ENCODE measurements around the gene TEN1. TPM values are rescaled to one million over a fixed set of nuclear protein-coding genes. Genes with fewer than 3 reads are reported as not detected.

The TEN1 gene, protein sequence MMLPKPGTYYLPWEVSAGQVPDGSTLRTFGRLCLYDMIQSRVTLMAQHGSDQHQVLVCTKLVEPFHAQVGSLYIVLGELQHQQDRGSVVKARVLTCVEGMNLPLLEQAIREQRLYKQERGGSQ
- total RNA-seq = 10 to 100 TPM; 24.6 to 40.6 (median 26.2) TPM

DNA sequence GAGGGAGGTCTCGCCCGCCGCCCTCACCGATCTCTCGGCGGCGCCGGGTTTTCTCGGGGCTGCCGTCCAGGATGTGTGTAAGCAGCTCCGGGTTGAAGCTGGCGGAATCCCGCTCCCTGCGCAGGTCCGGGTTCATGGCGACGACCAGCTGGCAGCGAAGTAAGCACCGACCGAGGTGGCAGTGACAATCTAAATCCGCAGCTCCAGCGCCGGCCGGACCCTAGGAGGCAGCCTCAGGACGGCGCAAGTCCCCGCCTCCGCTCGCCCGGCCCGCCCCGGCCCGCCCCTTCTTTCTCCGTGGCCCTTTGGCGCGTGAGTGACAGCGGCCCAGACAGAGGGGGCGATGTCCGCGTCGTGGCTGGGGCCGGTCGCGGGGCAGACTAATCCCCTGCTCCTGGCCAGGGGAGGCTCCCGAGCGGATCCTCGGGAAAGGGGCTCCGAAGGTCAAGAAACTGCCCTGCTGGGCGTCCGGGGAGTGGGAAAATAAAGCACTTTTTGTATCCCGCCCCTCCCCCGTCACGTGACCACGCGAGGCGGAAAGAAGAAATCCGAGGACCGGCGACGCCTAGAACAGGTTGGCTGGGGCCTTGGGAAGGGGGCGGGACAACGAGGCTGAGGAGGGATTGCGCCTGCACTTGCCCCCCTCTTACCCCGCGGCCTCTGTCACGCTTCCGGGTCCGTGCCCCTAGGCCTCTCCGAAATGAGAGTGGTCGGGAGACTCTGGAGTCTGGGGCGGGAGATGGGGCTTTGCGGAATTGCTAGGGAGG lies at the start of gene TEN1, which contains the start of gene ACOX1:
TEN1 (plus strand) TSS at position 303 of the 767 bp plus-strand sequence. CDS start 6,953 bp downstream, outside the sequence.
ACOX1 (minus strand) TSS at position 229 of the 767 bp plus-strand sequence; CDS start at position 136, 93 bp downstream.
- Histone ChIP-seq H3K27ac (peak within 1 kb of the TSS; percentile 98 to 99 (median 98)), H3K4me1 (peaks cover 22 to 80% (median 56%) of the 10 kb centered on the region in 3 donors), H3K4me3 (peak within 1 kb of the TSS; percentile 76 to 88 (median 86)), H3K36me3 (peaks cover 0 to 6% (median 0%) of the 10 kb centered on the region in 3 donors), H3K9me3 (no peaks in the 10 kb centered on the region), H3K27me3 (no peaks in the 10 kb centered on the region)
- peak; percentile 81 for DNase-seq
- peak in 3 of 4 donors; percentile 48 to 86 (median 82) for TF ChIP-seq POLR2A (IDR thresholded peaks at IDR 0.05)
- TF ChIP-seq, protein P1, sequence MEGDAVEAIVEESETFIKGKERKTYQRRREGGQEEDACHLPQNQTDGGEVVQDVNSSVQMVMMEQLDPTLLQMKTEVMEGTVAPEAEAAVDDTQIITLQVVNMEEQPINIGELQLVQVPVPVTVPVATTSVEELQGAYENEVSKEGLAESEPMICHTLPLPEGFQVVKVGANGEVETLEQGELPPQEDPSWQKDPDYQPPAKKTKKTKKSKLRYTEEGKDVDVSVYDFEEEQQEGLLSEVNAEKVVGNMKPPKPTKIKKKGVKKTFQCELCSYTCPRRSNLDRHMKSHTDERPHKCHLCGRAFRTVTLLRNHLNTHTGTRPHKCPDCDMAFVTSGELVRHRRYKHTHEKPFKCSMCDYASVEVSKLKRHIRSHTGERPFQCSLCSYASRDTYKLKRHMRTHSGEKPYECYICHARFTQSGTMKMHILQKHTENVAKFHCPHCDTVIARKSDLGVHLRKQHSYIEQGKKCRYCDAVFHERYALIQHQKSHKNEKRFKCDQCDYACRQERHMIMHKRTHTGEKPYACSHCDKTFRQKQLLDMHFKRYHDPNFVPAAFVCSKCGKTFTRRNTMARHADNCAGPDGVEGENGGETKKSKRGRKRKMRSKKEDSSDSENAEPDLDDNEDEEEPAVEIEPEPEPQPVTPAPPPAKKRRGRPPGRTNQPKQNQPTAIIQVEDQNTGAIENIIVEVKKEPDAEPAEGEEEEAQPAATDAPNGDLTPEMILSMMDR (IDR thresholded peaks at IDR 0.05) = peak in 3 of 6 experiments; percentile 25 to 58 (median 50)
- intact Hi-C loops (cut with DNase I) = no loop called here
- 0 to 1% methylated on average over 6 to 18 of the region's 72 CpGs for WGBS, 2 donors

DNA sequence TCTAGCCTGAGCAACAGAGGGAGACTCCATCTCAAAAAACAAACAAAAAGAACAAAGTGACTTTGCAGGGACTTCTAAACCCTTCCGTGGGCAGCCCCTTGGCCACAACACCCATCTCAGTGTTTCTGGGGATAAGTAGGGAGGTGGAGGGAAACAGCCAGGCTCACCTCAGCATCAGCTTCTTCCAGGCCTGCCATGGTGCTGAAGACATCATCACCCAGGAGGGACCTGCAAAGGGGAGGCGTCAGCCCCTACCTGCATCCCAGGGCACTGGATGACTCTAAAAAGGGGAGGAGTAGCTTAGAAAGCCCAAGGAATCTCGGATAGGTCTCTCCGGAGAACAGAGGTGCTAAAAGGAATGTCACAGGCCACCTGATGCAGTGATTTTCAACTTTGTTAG lies 48.0 kb upstream of the TEN1 start:
- TF ChIP-seq, protein P1 (IDR thresholded peaks at IDR 0.05) = no peak
- no peak for TF ChIP-seq POLR2A (IDR thresholded peaks at IDR 0.05)
- Histone ChIP-seq H3K4me3 (no peak overlapping the region), H3K27me3 (no peaks in the 10 kb centered on the region), H3K27ac (no peak overlapping the region), H3K4me1 (peaks cover 0 to 35% (median 11%) of the 10 kb centered on the region in 3 donors), H3K36me3 (peaks cover 0 to under 1% (median 0%) of the 10 kb centered on the region in 3 donors), H3K9me3 (no peaks in the 10 kb centered on the region)
- DNase-seq = no peak
- intact Hi-C loops (cut with DNase I) = no loop called here
- 80 to 90% methylated on average over 4 of the region's 4 CpGs for WGBS, 2 donors

DNA sequence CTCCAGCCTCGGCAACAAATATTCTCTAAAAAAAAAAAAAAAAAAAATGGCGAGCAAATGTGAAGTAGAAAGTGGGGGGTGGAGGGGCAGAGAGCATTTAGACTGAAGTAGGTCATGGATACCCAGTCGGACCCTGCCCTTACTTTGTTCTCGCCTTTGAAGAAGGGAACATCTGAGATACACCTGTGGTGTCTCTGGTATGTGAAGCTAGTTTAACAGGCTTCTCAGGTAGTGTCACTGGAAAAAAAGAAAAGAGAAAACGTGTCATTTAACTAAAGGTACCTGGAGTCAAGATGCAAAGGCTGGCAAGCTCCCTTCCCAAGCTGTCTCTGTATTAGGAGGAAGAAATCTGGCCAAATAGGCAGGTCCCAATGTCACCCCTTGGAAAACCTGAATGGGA lies 46.2 kb upstream of the TEN1 start:
- no peak overlapping the region for H3K4me3 ChIP-seq
- peaks cover 0 to 17% (median 0%) of the 10 kb centered on the region in 3 donors for H3K4me1 ChIP-seq
- H3K36me3 ChIP-seq = no peaks in the 10 kb centered on the region
- TF ChIP-seq, protein P1 (IDR thresholded peaks at IDR 0.05) = no peak
- TF ChIP-seq POLR2A (IDR thresholded peaks at IDR 0.05) = no peak
- peak overlapping the region in 2 of 4 donors; percentile 14 to 46 for H3K27ac ChIP-seq
- DNase-seq = no peak
- 80 to 83% methylated on average over 5 of the region's 5 CpGs for WGBS, 2 donors
- H3K27me3 ChIP-seq = no peaks in the 10 kb centered on the region
- intact Hi-C loops (cut with DNase I) = no loop called here
- no peaks in the 10 kb centered on the region for H3K9me3 ChIP-seq

DNA sequence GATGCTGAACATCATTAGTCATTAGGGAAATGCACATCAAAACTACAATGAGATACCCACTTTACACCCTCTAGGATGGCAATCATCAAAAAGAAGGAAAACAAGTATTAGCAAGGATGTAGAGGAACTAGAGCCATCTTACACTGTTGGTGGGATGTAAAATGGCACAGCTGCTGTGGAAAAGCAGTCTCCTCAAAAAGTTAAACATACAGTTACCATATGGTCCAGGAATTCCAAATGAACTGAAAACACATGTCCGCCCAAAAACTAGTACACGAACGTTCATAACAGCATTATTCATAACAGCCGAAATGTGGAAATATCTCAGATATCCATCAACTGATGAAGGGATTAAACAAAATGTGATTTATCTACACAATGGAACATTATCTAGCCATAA lies 45.2 kb upstream of the TEN1 start:
- Histone ChIP-seq H3K4me1 (peaks cover 0 to 14% (median 0%) of the 10 kb centered on the region in 3 donors), H3K36me3 (no peaks in the 10 kb centered on the region), H3K9me3 (no peaks in the 10 kb centered on the region), H3K27ac (no peak overlapping the region), H3K27me3 (no peaks in the 10 kb centered on the region), H3K4me3 (no peak overlapping the region)
- WGBS, 2 donors = 85 to 86% methylated on average over 4 of the region's 4 CpGs
- intact Hi-C loops (cut with DNase I) = no loop called here
- TF ChIP-seq, protein P1 (IDR thresholded peaks at IDR 0.05) = no peak
- no peak for TF ChIP-seq POLR2A (IDR thresholded peaks at IDR 0.05)
- no peak for DNase-seq

DNA sequence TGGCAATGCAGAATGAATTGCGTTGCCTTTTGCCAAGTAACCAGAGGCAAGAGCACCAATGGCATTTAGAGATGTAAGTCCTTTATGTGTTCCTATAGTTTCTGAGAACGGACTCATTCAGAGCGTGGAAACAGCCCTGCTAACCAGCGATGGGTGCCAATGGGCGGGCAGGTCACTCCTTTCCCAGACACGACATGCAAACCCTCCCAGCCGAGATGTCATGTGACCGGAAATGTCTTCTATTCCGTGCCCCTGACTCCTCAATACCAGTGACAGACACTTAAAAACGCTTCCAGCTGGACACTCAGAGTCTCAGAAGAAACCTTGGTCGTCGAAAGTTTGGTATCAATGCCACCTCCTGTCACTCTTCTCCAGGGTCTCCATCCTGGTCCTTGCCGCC lies 41.4 kb upstream of the TEN1 start:
- DNase-seq = no peak
- Histone ChIP-seq H3K9me3 (no peaks in the 10 kb centered on the region), H3K27me3 (no peaks in the 10 kb centered on the region), H3K27ac (no peak overlapping the region), H3K4me3 (no peak overlapping the region), H3K36me3 (no peaks in the 10 kb centered on the region), H3K4me1 (peaks cover 5 to 25% (median 11%) of the 10 kb centered on the region in 3 donors)
- WGBS, 2 donors = 82 to 87% methylated on average over 12 to 13 of the region's 13 CpGs
- intact Hi-C loops (cut with DNase I) = no loop called here
- TF ChIP-seq POLR2A (IDR thresholded peaks at IDR 0.05) = no peak
- TF ChIP-seq, protein P1 (IDR thresholded peaks at IDR 0.05) = no peak

Measured in esophagus squamous epithelium (tissue), 5 donors.